EH (cell line): Measurements from ENCODE around the gene SLFNL1.

Experiments
- DNase-seq: peaks from one replicate; pipeline ENCODE4 v3.0.0-alpha.2; 2015; ENCODE audit warnings: low read depth

Gene SLFNL1

GRCh38 chr1:41021526-41022308 is at the start of gene SLFNL1:
TSS of gene SLFNL1 (minus strand) at chr1:41021725. CDS start at chr1:41020660, 1,065 bp downstream.
- DNase-seq: no peak

- DNase-seq: no peak
Observed at GRCh38 chr1:41056907-41057306, 35.4 kb upstream of the SLFNL1 start.

- DNase-seq: no peak
Observed at GRCh38 chr1:41053316-41053715, 31.8 kb upstream of the SLFNL1 start.

- DNase-seq: no peak
Observed at GRCh38 chr1:41051022-41051421, 29.5 kb upstream of the SLFNL1 start.

- DNase-seq: no peak
Observed at GRCh38 chr1:41048540-41048939, 27.0 kb upstream of the SLFNL1 start.

- DNase-seq: no peak
Observed at GRCh38 chr1:41046347-41046775, 24.8 kb upstream of the SLFNL1 start.

GRCh38 chr1:41045740-41046139 is 24.2 kb upstream of the SLFNL1 start:
- DNase-seq: peak; percentile 57

- no peak for DNase-seq
Observed at GRCh38 chr1:41044187-41044586, 22.7 kb upstream of the SLFNL1 start.

- DNase-seq: no peak
Observed at GRCh38 chr1:41041614-41042270, 20.2 kb upstream of the SLFNL1 start.

- DNase-seq: no peak
Observed at GRCh38 chr1:41038110-41038509, 16.6 kb upstream of the SLFNL1 start.

GRCh38 chr1:41037116-41037903 is 15.8 kb upstream of the SLFNL1 start:
- DNase-seq: no peak

GRCh38 chr1:41033272-41033671 is 11.7 kb upstream of the SLFNL1 start:
- DNase-seq: no peak

- DNase-seq: no peak
Observed at GRCh38 chr1:41032147-41032546, 10.6 kb upstream of the SLFNL1 start.

GRCh38 chr1:41030872-41031616 is 9.5 kb upstream of the SLFNL1 start:
- no peak for DNase-seq

- DNase-seq: no peak
Observed at GRCh38 chr1:41028034-41028642, 6.6 kb upstream of the SLFNL1 start.

GRCh38 chr1:41025979-41026819 is 4.7 kb upstream of the SLFNL1 start:
- no peak for DNase-seq

- DNase-seq: no peak
Observed at GRCh38 chr1:41024953-41025352, 3.4 kb upstream of the SLFNL1 start.

- peak; percentile 54 for DNase-seq
Observed at GRCh38 chr1:41023279-41023990, 1.9 kb upstream of the SLFNL1 start.

- no peak for DNase-seq
Observed at GRCh38 chr1:41022424-41022823, 899 bp upstream of the SLFNL1 start.

- no peak for DNase-seq
Observed at GRCh38 chr1:41020654-41021053, 871 bp downstream of the SLFNL1 start.
